Panc1 (cell line): ENCODE measurements around the gene AGRP. TPM values are rescaled to one million over a fixed set of nuclear protein-coding genes. Genes with fewer than 3 reads are reported as not detected.

Experiments used
- ATAC-seq: fragments of 200-7000 bp; cut with Tn5 transposase; 2 replicates; pipeline ENCODE4 v1.9.1; 2020; ENCODE audit warnings: mild to moderate bottlenecking, moderate library complexity
- BruUV-seq: library from RNA; stranded (reverse); fragments of 400-500 nt; replicated peaks from 2 replicates; lab custom pipeline; 2021; lab: Mats Ljungman, UMichigan
- CTCF ChIA-PET: fragments of 300-600 bp; sonication (Branson Sonifier 250); formaldehyde crosslinking; loops from one replicate; lab custom pipeline; 2022; ENCODE audit warnings: antibody characterized with exemption; lab: Charles Lee
- POLR2A ChIA-PET: fragments of 300-600 bp; sonication (Branson Sonifier 250); formaldehyde crosslinking; loops from one replicate; lab custom pipeline; 2022; ENCODE audit warnings: antibody characterized with exemption; lab: Charles Lee
- DNase-seq: peaks from one replicate; pipeline ENCODE4 v3.0.0-alpha.2; 2010; ENCODE audit warnings: low read depth, low spot score
- H3K27ac ChIP-seq: 2 replicates; pipeline ENCODE4 v1.5.1; 2011; ENCODE audit warnings: mild to moderate bottlenecking, low read length, inconsistent platforms
- H3K27me3 ChIP-seq: fragments of 200-500 bp; sonication (Bioruptor generic); 2 replicates; pipeline ENCODE4 v1.6.0; 2014; ENCODE audit warnings: low read length, inconsistent platforms; ENCODE audit not compliant: control insufficient read depth, insufficient read depth
- H3K36me3 ChIP-seq: fragments of 200-500 bp; sonication (Bioruptor generic); 2 replicates; pipeline ENCODE4 v1.5.1; 2014; ENCODE audit warnings: inconsistent platforms, mild to moderate bottlenecking, low read length, moderate library complexity; ENCODE audit not compliant: control insufficient read depth, insufficient read depth
- H3K4me1 ChIP-seq: 2 replicates; pipeline ENCODE4 v1.5.1; 2011; ENCODE audit warnings: inconsistent platforms, mild to moderate bottlenecking, low read length, moderate library complexity; ENCODE audit not compliant: control insufficient read depth, insufficient read depth
- H3K4me3 ChIP-seq, 2 experiments: 2 replicates each; pipeline ENCODE4 v1.5.1; 2011 to 2012; ENCODE audit warnings: low read depth in 2 of 2, low read length in 2 of 2, mild to moderate bottlenecking in 2 of 2, inconsistent platforms in 1 of 2, moderate library complexity in 1 of 2
- H3K9me3 ChIP-seq: fragments of 200-500 bp; sonication (Bioruptor generic); 2 replicates; pipeline ENCODE4 v1.5.1; 2014; ENCODE audit warnings: low read depth, mild to moderate bottlenecking, inconsistent platforms, low read length, moderate library complexity; ENCODE audit not compliant: control insufficient read depth, insufficient read depth
- CTCF ChIP-seq: fragments of 450-650 bp; IDR thresholded peaks from 2 replicates; pipeline ENCODE4 v1.5.1; 2017; ENCODE audit warnings: mild to moderate bottlenecking
- POLR2AphosphoS5 ChIP-seq: IDR thresholded peaks from 2 replicates; pipeline ENCODE4 v1.6.1; 2012; ENCODE audit warnings: mild to moderate bottlenecking, low read depth, low read length, moderate library complexity
- REST ChIP-seq, 2 experiments: IDR thresholded peaks; 2 replicates each; pipeline ENCODE4 v1.6.1; 2011 to 2012; ENCODE audit warnings: low read depth in 2 of 2, control low read depth in 1 of 2, low read length in 1 of 2, mild to moderate bottlenecking in 1 of 2, moderate library complexity in 1 of 2; ENCODE audit not compliant: insufficient read depth in 1 of 2
- SIN3A ChIP-seq: IDR thresholded peaks from 2 replicates; pipeline ENCODE4 v1.6.1; 2012; ENCODE audit warnings: low read depth, mild to moderate bottlenecking, low read length, moderate library complexity, borderline replicate concordance; ENCODE audit not compliant: insufficient read depth
- TCF7L2 ChIP-seq: IDR thresholded peaks from 2 replicates; pipeline ENCODE4 v1.6.1; 2011; ENCODE audit warnings: mild to moderate bottlenecking, low read depth, low read length, inconsistent platforms
- in situ Hi-C: cut with HindIII; loops from 2 replicates; pipeline ENCODE4 v1.10.0; 2016; ENCODE audit warnings: low sequenced_read_pairs, low pct_unique_long_range_greater_than_20kb
- intact Hi-C: fragments of 100-400 bp; cut with micrococcal nuclease; formaldehyde crosslinking; loops from one replicate; pipeline ENCODE4 v1.10.0; 2022; ENCODE audit not compliant: unreplicated experiment
- total RNA-seq: library from RNA; stranded (reverse); gene quantifications from one replicate; pipeline ENCODE4 v1.2.1, GENCODE V29; 2021; ENCODE audit not compliant: unreplicated experiment

The AGRP gene
- total RNA-seq, 1 experiment from 2014 or later: not detected

DNA sequence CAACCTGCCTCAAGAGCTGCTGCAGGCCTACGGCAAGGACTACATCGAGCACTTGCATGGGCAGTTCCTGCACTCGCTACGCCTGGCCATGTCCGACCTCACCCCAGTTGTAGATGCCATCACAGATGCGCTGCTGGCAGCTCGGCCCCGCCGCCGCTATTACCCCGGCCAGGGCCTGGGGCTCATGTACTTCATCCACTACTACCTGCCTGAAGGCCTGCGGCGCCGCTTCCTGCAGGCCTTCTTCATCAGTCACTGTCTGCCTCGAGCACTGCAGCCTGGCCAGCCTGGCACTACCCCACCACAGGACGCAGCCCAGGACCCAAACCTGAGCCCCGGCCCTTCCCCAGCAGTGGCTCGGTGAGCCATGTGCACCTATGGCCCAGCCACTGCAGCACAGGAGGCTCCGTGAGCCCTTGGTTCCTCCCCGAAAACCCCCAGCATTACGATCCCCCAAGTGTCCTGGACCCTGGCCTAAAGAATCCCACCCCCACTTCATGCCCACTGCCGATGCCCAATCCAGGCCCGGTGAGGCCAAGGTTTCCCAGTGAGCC, 46.6 kb downstream of the AGRP start:
- no peaks in the 10 kb centered on the region for H3K9me3 ChIP-seq
- no TSS peak for BruUV-seq
- in situ Hi-C loops (no loop called here), intact Hi-C loops (no loop called here)
- no peaks in the 10 kb centered on the region for H3K36me3 ChIP-seq
- ATAC-seq (no peak), DNase-seq (no peak)
- H3K4me3 ChIP-seq: no peak overlapping the region
- no peak overlapping the region for H3K27ac ChIP-seq
- no peak for TF ChIP-seq POLR2AphosphoS5
- TF ChIP-seq CTCF: no peak
- no peak for TF ChIP-seq SIN3A
- TF ChIP-seq TCF7L2: no peak
- no peak for TF ChIP-seq REST (IDR thresholded peaks at IDR 0.05; ENCODE audit: insufficient read depth in 1 of 2, low read depth in 2 of 2, low read length in 1 of 2)
- peaks cover 2% of the 10 kb centered on the region; the same call in 1 of the 2 replicates for H3K4me1 ChIP-seq
- H3K27me3 ChIP-seq: no peaks in the 10 kb centered on the region
- CTCF ChIA-PET: no interaction called here
- POLR2A ChIA-PET: no interaction called here

DNA sequence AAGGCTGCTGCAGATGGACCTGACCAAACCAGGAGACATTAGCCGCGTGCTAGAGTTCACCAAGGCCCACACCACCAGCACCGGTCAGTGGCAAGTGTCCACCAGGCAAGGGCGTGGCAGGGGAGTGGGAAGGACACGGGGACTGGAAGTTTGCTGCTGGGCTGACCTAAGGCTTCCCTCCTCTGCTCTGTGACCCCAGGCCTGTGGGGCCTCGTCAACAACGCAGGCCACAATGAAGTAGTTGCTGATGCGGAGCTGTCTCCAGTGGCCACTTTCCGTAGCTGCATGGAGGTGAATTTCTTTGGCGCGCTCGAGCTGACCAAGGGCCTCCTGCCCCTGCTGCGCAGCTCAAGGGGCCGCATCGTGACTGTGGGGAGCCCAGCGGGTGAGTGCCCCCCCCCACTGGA, 47.6 kb downstream of the AGRP start:
- Histone ChIP-seq H3K27me3 (no peaks in the 10 kb centered on the region), H3K4me3 (no peak overlapping the region), H3K4me1 (peaks cover 2% of the 10 kb centered on the region; the same call in 1 of the 2 replicates), H3K9me3 (no peaks in the 10 kb centered on the region), H3K27ac (no peak overlapping the region), H3K36me3 (no peaks in the 10 kb centered on the region)
- intact Hi-C loops: no loop called here
- no TSS peak for BruUV-seq
- ATAC-seq (no peak), DNase-seq (no peak)
- ChIA-PET POLR2A (no interaction called here), CTCF (interaction anchor here (0.6 kb wide), 1 partner anchor 34 kb away, joined by 3 read pairs; no protein-coding TSS in a partner anchor)
- TF ChIP-seq CTCF: no peak
- no peak for TF ChIP-seq TCF7L2
- no peak for TF ChIP-seq POLR2AphosphoS5
- TF ChIP-seq SIN3A: no peak
- TF ChIP-seq REST (IDR thresholded peaks at IDR 0.05; ENCODE audit: insufficient read depth in 1 of 2, low read depth in 2 of 2, low read length in 1 of 2): no peak
- in situ Hi-C loops: no loop called here
